ENCODE measurements around the gene CD81.

Gene CD81

DNA sequence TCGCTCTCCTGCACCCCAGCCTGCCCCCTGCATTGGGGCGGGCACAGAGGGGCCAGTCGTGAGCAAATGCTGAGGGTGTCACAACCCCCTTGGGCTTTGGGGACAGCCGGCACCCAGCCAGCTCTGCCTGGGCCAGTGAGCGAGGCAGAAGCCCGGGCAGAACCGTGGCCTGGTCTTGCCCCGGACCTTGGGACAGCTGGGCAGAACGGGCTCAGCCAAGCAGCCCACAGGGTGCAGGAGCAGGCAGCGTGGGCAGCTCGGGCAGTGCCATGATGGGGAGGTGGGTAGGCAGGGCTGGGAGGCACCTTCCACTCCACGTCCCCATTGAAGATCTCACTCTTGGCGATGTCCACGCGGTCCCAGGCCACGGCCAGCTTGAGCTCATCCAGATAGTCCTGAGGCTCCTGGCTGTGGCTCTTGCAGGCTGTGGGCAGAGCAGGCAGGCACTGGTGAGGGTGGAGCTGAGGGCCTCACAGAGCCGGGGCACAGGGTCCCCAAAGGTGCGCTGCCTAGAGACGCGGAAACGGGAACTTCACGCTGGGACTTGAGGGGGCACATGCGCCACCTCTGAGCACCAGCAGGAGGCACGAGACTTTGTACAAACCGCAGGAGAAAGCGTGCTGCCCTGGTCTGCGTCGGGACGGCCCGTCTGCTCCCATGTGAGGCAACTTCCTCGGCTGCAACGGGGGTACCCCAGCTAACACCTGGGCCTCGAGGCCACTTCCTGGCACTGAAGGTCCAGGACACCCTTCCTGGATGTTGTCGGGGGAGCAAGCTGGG, 38.7 kb downstream of the CD81 start:
- no peak for DNase-seq (ENCODE audit: low spot score)
- in situ Hi-C loops (cut with MboI; ENCODE audit: low sequenced_read_pairs, unreplicated experiment) = loop anchor here (10.0 kb wide), 1 partner anchor 101 kb away; no protein-coding TSS in a partner anchor
- TF ChIP-seq, protein P1, sequence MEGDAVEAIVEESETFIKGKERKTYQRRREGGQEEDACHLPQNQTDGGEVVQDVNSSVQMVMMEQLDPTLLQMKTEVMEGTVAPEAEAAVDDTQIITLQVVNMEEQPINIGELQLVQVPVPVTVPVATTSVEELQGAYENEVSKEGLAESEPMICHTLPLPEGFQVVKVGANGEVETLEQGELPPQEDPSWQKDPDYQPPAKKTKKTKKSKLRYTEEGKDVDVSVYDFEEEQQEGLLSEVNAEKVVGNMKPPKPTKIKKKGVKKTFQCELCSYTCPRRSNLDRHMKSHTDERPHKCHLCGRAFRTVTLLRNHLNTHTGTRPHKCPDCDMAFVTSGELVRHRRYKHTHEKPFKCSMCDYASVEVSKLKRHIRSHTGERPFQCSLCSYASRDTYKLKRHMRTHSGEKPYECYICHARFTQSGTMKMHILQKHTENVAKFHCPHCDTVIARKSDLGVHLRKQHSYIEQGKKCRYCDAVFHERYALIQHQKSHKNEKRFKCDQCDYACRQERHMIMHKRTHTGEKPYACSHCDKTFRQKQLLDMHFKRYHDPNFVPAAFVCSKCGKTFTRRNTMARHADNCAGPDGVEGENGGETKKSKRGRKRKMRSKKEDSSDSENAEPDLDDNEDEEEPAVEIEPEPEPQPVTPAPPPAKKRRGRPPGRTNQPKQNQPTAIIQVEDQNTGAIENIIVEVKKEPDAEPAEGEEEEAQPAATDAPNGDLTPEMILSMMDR (IDR thresholded peaks at IDR 0.05; ENCODE audit: borderline replicate concordance, control extremely low read depth, extremely low read depth, insufficient read depth, missing control alignments) = no peak

DNA sequence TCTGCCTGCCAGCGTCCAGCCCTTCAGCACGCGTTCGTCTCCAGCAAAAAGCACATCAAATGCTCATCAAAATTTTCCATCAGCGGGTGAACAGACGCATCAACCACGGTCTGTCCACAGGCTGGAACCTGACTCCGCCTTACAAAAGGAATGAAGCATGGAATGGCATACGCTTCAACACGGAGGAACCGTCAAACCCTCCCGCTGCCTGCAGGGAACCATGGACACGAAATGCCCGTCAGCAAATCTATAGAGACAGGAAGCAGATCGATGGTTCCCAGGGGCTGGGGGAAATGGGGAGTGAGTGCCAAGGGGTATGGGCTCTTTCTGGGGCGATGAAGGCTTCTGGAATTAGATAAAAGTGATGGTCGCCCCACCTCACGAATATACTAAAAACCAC, 39.7 kb downstream of the CD81 start:
- in situ Hi-C loops (cut with MboI; ENCODE audit: low sequenced_read_pairs, unreplicated experiment) = loop anchor here (10.0 kb wide), 1 partner anchor 102 kb away; no protein-coding TSS in a partner anchor
- TF ChIP-seq, protein P1 (IDR thresholded peaks at IDR 0.05; ENCODE audit: borderline replicate concordance, control extremely low read depth, extremely low read depth, insufficient read depth, missing control alignments) = no peak
- DNase-seq (ENCODE audit: low spot score) = no peak

DNA sequence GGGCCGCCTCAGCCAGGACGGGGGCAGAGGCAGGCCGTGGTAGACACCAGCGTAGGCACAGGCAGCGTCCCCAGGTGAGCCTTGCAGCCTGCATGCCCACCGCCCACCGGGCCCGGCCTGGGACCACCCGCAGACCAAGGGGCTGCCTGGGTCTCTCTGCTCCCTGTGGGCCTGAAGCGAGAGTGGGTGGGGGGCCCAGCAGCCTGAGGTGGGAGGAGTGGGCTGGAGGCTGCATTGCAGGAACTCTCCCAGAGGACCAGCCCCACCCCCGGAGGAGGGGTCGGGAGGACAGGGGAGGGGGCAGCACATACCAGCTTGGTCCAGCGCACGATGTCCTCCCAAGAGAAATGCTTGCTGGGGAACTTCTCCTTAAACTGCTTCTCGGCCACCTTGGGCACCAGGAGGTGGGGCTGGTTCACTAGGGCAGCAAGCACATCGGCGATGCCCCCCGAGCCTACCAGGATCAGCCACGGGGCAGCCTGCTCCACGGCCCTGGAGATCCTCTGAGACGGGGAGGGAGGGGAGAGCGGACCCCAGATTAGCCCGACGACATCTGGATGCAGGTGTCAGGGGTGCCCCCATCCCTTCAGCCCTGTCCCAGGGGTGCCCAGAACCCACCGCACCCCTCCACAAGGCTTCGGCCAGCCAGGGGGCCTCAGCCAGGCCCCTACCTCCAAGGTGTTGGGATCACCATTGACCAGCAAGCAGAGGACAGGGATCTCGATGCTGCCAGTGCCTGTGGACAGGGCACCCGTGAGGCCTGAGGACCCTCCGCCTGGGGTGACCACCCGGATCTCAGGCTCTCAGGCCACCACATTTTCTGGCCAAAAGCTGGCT, 41.0 kb downstream of the CD81 start:
- no peak for DNase-seq (ENCODE audit: low spot score)
- in situ Hi-C loops (cut with MboI; ENCODE audit: low sequenced_read_pairs, unreplicated experiment) = loop anchor here (10.0 kb wide), 1 partner anchor 103 kb away; no protein-coding TSS in a partner anchor
- TF ChIP-seq, protein P1 (IDR thresholded peaks at IDR 0.05; ENCODE audit: borderline replicate concordance, control extremely low read depth, extremely low read depth, insufficient read depth, missing control alignments) = no peak

DNA sequence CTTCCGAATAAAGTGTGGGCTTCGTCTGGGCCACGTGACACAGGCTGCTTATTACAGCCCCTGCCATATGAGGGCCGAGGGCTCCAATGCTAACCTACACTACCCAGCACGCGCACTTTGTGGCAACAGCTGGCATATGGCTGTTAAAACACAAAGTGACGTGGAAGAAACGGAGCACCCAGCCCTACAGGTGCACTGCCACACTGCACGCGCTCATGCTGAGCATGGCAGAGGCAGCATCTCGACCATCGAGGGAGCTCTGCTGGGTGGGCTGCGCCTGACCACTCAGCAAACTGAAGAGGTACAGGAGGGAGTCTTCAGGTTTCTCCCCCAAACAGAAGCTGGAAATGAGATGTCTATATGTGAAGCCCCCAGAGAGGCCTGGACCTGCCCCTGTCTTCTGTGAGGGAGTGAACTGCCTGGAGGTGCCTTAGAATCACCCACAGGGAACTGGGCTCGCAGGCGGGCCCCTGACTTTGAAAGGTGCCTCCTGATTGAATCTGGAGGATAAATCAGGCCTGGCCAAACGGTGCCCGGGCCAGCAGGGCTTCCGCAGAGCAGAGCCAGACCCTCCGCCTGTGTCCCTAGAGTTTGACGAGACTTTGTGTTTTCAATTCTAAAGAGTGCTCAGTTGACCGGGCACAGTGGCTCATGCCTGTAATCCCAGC, 41.7 kb downstream of the CD81 start:
- no peak for DNase-seq (ENCODE audit: low spot score)
- in situ Hi-C loops (cut with MboI; ENCODE audit: low sequenced_read_pairs, unreplicated experiment) = loop anchor here (10.0 kb wide), 1 partner anchor 104 kb away; no protein-coding TSS in a partner anchor

DNA sequence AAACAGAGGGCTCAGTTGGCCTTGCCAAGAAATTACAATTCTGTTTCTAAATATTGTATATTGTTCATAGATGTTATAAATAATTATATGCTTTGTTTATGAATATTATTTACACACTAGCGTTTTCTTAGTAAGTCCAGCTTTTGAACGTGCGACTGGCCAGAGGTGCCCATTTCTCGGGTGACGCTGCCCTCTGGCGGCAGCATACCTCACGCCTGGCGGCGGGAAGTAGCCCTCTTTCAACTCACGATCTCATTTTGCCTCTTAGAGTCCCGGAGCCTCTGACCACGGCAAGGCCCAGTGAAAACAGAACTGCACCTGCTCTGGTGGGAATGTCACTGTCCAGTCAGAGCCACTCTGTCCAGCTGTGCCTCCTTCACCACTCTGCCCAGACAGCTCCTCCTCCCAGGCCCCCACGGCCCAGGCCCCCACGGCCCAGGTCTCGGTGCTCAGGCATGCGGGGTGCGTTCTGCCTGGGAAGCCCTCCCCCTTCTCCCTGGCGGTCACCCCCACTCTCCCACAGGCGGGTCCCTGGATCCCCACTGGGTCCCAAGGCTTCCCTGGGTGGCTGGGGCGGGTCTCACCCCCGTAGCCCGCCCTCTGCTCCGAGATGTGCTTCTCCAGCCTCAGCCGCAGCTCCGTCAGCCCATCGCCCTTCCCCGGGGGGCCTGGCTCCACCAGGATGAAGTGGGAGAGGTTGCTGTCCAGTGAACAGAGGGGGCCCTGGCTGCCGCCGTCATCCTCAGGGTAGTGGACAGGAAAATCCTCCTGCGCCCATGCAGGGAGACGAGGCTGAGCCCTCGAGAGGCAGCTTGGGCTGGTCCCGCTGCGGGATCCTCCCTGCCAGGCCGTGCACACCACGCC, 42.8 kb downstream of the CD81 start:
- in situ Hi-C loops (cut with MboI; ENCODE audit: low sequenced_read_pairs, unreplicated experiment) = loop anchor here (10.0 kb wide), 2 partner anchors 105 to 215 kb away; no protein-coding TSS in a partner anchor
- TF ChIP-seq, protein P1 (IDR thresholded peaks at IDR 0.05; ENCODE audit: borderline replicate concordance, control extremely low read depth, extremely low read depth, insufficient read depth, missing control alignments) = peak; percentile 78
- peak; percentile 89 for DNase-seq (ENCODE audit: low spot score)

More for the DNA sequence above, 41.7 kb downstream of the CD81 start:
- TF ChIP-seq, protein P1 (IDR thresholded peaks at IDR 0.05; ENCODE audit: borderline replicate concordance, control extremely low read depth, extremely low read depth, insufficient read depth, missing control alignments) = no peak

All from GM13976 (cell line).